NCI-H460 (cell line): ENCODE data around the gene WDR72. TPM values are rescaled to one million over a fixed set of nuclear protein-coding genes. Genes with fewer than 3 reads are reported as not detected.

ENCODE experiments used
- DNase-seq: peaks from one replicate; pipeline ENCODE4 v3.0.0-alpha.2; 2016; ENCODE audit warnings: low read depth; ENCODE audit errors: extremely low read depth
- total RNA-seq: library from RNA; depleted of rRNA; stranded (reverse); fragments of >200 nt; shearing (Covaris generic); gene quantifications from 2 replicates; pipeline ENCODE4 v1.2.3, GENCODE V29; 2014

The WDR72 gene
- total RNA-seq, 1 experiment from 2014 or later = 40.4 TPM

DNA sequence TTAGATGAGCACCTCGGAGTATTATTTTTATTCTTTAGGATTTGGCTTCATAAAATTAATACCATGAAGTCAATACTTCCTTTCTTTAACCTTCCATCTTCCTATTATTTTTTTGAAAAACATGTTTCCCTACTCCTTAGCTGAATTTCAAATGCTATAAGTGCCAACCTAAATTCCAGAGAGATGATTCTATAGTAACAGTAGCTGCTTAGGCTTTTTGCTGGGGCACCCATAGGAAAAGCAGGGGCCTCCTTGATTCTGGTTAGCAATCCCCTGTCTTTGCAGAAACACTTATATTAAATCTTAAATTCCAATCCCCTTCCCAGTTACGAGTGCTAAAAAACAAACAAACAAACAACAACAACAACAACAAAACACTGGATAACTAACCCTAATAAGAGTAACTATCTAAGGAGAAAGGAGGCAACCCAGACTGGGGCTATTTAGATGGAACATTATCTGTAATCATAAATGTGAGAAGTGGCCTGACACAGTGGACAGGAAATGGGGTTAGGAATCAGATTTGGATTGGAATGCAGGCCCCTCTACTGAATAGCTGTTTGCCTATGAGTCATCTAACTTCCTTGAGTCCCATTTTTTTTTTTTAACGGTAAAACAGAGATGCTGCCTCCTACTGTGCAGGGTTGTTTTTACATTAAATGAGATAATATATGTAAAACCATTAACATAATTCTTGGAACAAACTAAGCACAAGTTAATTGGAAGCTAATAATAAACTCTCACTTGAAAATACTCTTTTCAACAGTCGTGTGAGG, 148.1 kb downstream of the WDR72 start:
- no peak for DNase-seq

DNA sequence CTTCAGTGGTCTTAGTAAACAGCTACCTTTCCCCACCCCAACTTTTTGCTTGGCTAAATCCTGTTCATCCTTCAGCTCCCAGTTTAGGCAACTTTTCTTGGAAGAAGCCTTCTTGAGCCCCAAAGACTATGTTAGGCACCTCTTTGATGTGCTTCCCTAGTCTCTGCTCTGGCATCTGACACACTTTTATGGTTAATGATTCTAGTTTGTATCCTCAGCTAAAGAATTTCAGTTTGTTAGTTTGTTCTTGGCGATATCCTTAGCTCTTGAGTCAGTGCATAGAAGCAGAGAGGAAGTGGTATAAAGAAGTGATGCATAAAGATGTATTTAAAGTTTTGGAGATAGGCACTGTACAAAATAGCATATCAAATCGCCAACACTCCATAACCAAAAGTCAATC, 168.4 kb downstream of the WDR72 start:
- DNase-seq = no peak

DNA sequence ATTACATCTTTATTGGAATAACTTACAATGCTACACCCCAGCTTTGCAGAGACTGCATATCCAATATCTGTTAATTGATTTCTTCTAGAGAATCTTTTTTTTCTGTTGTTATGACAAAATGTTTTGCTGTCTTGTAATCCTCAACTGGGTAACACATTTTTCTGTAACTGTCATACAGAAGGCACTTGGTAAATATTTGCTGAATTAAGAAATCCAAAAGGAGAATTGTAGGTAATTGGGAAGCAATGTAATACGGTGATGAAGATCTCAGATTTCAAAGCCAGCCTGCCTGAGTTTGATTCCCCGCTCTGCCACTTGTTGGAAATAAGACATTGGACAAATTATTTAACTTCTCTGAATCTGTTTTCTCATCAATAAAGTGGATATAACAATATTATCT, 169.1 kb downstream of the WDR72 start:
- peak; percentile 18 for DNase-seq

DNA sequence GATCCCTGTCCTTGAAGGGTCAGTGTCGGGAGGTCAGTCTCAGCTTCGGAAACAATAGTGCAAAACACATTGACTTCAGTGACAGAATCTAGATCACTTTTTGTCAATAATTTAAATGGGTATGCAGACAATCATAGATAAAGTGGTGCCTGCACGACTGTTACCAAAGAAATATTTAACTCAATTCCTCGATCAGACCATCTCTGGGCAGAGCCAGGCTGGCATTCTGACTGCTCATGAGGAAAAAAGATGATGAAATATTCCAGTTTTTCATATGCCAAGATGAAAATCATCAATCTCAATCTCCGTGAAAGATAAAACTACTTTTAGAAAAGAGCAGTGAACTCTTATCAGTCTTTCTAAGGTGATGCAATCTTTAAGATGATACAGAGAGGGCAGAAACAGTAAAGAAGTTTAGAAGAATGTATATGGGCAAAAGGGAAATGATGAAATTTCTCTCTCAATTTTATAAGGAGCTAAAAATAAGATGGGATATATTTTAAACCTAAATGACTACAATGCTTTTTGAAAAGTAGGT, 169.9 kb downstream of the WDR72 start:
- no peak for DNase-seq

DNA sequence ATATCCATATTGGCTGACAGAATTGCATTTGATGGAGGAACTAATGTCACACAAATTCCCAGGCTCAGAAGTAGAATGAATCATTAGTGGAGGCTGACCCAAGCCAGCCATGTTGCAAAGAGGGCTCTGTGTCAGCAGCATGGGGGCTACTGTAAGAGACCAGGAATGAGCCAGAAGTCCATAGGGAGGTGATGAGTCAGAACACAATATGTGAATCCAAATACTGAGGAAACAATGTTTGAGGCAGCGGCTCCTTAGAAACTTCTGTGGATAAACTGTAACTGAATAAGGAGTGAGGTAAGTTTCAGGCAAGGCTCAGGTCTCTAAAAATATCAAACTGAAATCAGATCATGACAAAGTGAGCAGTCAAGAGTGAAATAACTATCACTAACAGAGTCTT, 170.7 kb downstream of the WDR72 start:
- DNase-seq = no peak

DNA sequence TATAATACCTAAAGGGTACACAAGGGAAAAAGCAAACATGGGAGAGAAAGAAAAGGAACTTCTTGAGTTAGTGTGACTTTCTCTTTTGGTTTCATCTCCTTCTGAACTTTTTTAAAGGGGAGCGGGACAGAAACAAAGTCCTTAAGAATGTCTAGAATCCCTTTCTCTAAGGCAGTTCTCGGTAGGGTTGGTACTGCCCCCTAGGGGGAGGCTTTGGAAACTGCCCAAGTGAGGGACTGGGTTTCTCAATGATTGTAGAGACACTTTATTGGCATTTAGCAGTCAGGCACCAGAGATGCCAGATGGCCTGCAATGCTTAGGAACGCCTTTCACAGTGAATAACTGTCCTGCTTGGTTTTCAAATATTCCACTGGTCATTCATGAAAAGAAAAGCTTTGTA, 172.7 kb downstream of the WDR72 start:
- peak; percentile 26 for DNase-seq

DNA sequence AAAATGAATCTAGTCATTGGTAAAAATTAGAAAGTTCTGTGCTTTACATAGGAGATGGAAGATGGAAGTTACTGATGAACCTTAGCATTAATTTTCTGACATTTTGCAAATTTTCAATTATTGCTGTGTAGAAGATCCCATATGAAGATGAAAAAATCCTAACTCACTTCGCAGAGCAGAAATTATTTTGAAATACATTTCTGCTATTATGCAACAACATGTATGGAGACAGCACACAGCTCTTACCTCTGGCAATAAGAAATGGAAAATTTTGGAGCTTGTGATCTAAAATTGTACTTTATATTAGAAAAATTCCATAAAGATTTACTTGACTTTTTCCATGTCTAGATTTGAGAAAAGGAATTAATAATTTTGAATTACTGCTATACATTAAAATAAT, 177.9 kb downstream of the WDR72 start:
- no peak for DNase-seq

DNA sequence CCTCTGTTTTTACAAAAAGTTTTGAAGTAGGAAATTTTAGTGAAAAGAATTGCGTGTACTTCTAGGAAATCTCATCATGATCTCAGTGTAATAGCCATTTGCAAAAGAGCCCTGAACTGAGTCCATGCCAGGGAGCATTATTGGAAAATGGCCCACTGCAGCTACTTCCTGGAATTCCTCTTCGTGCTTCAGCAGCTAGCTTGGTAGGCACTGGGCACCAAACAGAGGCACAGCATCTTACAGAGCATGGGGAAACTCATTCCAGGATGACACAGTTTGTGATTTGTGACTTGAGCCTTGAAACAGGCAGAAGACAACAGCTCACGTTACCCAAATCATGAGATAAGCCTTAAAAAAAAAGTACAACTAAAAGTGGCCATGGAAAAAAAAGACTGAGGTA, 179.1 kb downstream of the WDR72 start:
- DNase-seq = no peak

DNA sequence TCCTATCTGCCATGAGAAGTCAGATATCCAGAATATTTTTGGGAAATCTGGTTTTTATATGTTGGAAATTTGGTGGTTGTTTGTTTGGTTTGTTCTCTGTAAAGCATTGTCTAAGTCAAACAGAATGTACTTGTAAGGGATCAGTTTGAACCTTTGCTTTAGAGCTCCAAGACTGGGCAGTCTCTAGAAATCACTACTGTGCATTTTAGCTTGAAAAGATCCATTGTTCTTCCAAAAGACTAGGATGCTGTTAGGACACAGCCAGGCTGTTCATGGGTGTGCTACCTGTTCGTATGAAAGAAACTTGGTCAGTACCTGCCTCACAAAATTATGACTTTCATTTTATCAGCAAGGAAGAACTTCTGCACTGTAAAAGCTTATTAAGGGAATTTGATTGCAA, 182.6 kb downstream of the WDR72 start:
- DNase-seq = no peak

DNA sequence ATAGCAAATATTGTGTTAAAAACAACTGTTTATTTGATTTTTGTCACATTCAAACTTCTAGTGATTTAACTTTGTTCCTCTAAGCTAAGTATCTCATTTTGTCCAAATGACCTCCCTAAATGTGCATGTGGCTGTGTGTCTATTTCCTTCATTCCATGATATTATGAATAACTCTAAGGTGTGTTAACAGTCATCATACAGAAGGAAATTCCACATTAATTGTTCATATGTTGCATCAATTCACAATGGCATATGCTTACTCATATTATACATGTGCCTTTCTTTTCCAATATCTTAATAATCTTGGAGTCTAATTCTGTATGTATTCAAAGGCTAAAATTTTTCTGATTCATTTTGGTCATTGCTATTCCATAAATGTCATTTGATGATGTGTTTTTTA, 186.4 kb downstream of the WDR72 start:
- no peak for DNase-seq

DNA sequence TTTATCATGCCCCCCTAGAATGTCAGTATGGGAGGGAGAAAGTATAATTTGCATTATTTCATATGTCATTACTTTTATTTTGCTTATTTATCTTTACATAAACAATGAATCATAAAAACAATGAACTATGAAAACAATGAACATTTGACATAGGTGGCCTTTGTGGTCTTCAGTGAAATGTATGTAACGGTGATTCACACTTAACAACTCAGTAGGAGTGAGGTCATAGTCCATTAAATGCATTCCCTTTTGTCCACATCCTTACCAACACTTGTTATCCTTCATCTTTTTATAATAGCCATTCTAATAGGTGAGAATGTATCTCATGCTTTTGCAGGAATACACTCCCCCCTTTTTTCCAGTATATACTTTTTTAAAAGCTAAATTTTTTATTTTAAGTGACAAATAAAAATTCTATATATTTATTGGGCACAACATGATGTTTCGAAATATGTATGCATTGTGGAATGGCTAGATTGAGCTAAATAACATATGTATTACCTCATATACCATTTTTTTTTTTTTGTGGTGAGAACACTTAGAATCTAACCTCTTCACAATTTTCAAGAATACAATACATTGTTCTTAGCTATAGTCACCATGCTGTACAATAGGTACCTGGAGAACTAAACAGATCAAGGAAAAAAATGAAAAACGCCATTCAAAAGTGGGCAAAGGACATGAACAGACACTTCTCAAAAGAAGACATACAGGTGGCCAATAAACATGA, 189.5 kb downstream of the WDR72 start:
- no peak for DNase-seq

DNA sequence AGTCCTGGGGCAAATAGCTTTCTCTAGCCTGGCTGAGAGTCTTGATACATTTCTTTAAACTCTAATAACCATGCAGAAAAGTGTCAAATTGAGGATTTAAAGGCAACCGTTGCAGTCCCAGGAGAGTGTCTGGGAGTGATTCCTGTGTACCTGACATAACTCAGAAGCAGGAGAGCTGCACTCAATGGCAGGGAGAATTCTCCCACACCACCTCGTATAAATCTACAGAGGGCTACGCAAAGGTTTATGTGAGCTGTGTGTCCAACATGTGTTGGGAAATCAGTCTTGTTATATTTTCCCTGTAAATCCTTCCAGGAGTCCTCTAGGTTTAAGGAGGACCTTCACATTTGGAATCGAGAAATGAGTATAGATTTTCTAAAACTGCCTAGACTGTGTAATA, 192.6 kb downstream of the WDR72 start:
- DNase-seq = no peak

DNA sequence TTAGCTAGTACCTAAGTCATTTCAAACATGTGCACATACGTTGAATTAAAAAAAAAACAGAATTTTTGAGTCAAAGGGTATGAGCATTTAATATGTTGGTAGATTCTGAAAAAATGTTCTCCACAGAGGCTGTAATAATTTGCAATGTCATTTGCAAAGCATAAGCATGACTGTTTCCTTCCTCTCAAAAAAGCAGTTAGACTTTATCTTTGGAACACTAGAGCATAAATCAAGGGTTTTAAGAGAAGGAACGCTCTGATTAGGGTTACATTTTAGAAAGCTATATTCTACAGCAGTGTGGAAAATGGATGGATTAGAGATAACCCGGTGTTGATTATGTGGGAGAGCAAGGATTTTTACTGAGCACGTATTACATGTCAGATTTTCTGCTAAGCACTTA, 193.7 kb downstream of the WDR72 start:
- no peak for DNase-seq

DNA sequence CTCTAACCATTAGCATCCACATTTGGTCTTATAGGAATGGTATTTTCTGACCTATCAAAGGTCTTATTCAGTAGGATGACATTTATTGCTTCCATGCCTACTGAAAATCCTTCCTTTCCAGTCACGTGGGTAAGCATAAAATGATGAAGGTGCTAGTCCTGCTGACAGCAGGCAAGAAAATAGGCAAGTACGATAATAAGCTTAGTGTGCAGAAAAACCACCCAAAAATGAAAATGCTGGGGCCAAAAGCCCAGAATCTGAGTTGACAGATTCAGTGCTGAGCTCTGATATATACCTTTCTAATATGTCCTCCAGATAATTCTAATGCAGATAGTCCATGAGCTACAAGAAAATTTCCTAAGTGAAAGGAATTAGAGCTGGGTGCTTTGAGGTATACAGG, 194.8 kb downstream of the WDR72 start:
- no peak for DNase-seq

DNA sequence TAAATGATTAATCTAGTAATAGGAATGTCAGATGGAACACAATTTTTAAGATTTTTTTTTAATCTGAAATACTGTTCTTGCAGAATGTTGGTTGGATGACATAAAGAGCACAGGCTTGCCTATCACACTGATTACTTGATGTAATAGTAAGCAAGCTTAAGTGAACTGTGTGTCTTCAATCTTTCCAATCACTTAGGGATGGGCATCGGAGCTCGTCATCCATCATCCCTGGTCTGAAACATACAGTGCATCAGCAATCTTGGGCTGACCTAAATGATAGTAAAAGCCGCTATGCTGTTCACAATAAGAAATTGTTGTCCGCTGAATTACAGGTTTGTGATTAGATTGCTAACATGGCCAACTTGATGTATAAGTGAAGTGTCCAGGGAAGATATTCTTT, 195.8 kb downstream of the WDR72 start:
- no peak for DNase-seq

DNA sequence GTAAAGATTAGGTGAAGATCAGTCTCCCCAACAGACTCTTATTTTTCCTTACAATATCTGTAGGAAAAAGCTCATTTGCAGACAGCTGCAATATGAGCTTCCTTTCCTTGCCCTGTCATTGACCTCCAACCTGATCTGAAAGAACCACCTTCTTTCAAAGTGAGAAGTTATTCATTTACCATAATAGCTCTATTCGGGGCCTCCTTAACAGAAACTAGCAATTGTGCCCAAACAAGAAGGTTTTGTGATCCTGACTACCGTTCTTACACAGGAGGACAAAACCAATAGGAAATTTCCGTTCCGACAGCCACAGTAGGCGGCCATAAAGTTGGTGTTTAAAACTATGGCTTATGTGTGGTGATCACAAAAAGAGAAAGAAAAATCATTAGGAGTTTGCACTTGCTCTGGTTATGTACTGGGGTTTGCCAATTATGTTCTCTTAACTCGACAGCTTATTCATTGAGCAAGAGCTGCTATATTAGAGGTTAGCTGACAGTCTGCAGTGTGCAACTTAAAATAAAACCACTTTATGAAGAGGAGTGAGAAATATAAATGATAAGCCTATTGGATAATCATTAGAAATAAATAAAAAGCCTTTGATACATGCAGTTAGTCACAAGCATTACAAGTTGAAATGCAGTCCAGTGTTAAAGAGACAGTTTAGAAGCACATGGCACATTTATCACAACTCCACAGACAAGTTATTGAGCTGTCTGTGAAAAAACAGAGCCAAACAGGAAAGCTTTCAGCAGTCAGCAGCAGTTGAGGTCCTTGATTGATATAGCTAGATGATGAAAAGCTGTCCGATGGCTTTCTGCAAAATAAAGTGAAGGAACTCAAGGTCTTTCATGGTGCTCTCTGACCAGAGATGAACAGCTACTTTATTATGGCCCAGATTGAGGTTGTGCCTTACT, 199.8 kb downstream of the WDR72 start:
- no peak for DNase-seq

DNA sequence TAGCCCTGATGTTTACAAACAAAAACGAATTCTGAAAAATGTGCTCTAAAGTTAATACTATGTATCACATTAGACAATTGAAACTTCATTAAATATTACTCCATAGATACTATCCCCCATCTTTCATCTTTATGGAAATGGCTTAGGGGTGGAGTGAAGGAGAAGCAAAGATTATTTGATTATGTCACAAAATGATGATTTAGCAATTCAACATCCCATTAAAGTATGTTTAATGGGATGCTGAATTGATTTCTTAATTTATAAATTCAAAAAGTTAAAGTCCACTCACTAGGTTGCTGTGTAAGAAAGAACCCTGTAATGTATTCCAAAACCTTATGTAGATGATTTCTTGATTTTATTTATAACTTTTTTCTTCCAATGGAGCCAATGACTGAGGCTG, 201.1 kb downstream of the WDR72 start:
- DNase-seq = no peak

DNA sequence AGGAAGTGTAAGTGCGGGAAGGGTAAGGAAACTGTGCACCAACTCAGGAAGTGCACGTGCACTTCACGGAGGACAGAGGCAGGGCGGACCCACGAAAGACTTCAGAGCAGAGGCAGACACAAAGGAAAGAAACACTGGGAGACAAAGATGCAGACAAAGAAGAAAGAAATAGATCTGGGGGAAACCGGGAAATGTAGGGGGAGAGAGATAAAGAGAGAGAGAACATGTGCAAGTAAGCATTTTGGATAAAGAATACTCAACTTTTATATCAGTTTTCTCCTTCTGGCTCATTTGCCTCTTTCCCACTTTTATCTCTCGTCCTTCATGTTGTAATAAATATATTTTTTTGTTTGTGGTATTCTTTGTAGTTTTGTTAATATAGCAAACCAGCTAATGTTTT, 204.2 kb downstream of the WDR72 start:
- no peak for DNase-seq

DNA sequence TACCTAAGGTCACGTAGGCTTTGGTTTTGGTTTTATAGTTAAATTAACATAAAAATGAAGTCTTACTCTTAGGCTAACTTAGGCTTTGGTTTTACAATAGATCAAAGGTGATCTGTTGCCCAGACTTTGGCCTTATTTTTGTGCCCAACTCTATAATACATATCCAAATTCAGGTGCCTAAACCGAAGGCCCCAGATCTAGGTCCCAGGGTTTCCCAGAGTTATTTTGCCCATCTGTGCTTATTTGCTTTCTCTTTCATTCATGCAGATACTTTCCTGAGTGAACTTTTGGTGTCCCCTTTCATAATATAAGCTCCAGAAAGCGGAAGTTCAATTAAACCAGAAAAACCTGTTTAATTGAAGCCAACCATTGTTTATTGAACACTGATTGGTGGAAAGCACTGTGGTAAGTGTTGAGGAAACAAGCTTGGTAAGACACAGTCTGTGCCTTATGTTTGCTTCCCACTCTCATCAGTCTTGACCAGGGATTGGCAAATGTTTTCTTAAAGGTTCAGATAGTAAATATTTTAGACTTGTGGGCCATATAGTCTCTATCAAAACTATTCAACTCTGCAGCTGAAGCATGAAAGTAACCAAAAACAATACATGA, 209.7 kb downstream of the WDR72 start:
- DNase-seq = no peak

DNA sequence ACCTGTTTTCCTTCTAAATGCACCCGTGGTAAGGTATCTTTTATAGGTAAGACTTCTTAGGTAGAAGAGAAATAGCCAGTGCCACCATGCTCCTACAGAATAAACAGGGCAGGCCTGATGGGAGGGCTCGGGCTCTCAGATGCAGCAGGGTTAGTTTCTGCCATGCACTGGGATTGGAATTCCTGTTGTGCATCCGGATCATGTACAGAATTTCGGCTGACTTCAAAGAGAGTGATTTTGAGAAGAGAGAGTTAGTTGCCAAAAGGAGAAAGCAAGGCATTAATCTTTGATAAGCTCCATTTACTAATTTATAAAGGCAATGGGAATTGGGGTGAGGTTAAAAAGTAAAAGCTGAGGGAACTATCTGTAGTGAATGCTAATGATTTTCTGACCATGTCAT, 211.2 kb downstream of the WDR72 start:
- DNase-seq = no peak
